HEK293 (cell line): Measurements from ENCODE around the gene ACSM6.
A peak's percentile ranks its signal among the peaks of the same experiment; 100 is the strongest.

Experiments used
- CTCF ChIA-PET: fragments of 350-600 bp; formaldehyde crosslinking; extraction: SDS; loops from one replicate; lab custom pipeline; 2021; ENCODE audit warnings: antibody characterized with exemption; lab: Yijun Ruan, JAX
- POLR2A ChIA-PET: fragments of 300-600 bp; formaldehyde crosslinking; extraction: SDS; loops from one replicate; lab custom pipeline; 2020; ENCODE audit warnings: antibody characterized with exemption, inconsistent platforms; lab: Yijun Ruan, JAX
- H3K27ac ChIP-seq: fragments of 200-500 bp; sonication (Bioruptor generic); 2 replicates; pipeline ENCODE4 v1.5.1; 2014; ENCODE audit warnings: low read depth, low read length, control low read depth, inconsistent platforms; ENCODE audit errors: extremely low read depth
- H3K36me3 ChIP-seq, 2 experiments: fragments of 200-500 bp in 1 of 2; sonication (Bioruptor generic) in 1 of 2; 1 replicate in 1 of 2; 2 replicates in 1 of 2; pipeline ENCODE4 v1.5.1; 2014 to 2017; ENCODE audit warnings: inconsistent platforms in 2 of 2, low read length in 2 of 2; ENCODE audit not compliant: control insufficient read depth in 2 of 2, insufficient read depth in 1 of 2
- H3K4me1 ChIP-seq: fragments of 200-500 bp; sonication (Bioruptor generic); 2 replicates; pipeline ENCODE4 v1.5.1; 2014; ENCODE audit warnings: mild to moderate bottlenecking, low read length, inconsistent platforms; ENCODE audit not compliant: control insufficient read depth, insufficient read depth
- H3K4me3 ChIP-seq: 2 replicates; pipeline ENCODE4 v1.5.1; 2011; ENCODE audit warnings: low read depth, mild to moderate bottlenecking, control low read depth, low read length, moderate library complexity
- H3K9me3 ChIP-seq: fragments of 200-500 bp; sonication (Bioruptor generic); 2 replicates; pipeline ENCODE4 v1.5.1; 2014; ENCODE audit warnings: low read depth, low read length, inconsistent platforms; ENCODE audit not compliant: control insufficient read depth, insufficient read depth
- PRDM1 ChIP-seq: fragments of 450-650 bp; formaldehyde crosslinking; IDR thresholded peaks from 2 replicates; pipeline ENCODE4; 2016; ENCODE audit warnings: missing biosample characterization, missing genetic modification characterization
- PRDM6 ChIP-seq: fragments of 450-650 bp; formaldehyde crosslinking; IDR thresholded peaks from 2 replicates; pipeline ENCODE4 v1.5.1; 2017; ENCODE audit warnings: missing biosample characterization, missing genetic modification characterization
- SCRT2 ChIP-seq: fragments of 450-650 bp; formaldehyde crosslinking; IDR thresholded peaks from 2 replicates; pipeline ENCODE4 v1.5.1; 2016; ENCODE audit warnings: missing biosample characterization, missing genetic modification characterization
- ZBTB20 ChIP-seq: fragments of 450-650 bp; formaldehyde crosslinking; IDR thresholded peaks from 2 replicates; pipeline ENCODE4 v1.5.1; 2016; ENCODE audit warnings: missing biosample characterization, missing genetic modification characterization
- ZBTB7A ChIP-seq: fragments of 450-650 bp; formaldehyde crosslinking; IDR thresholded peaks from 2 replicates; pipeline ENCODE4 v1.5.1; 2016; ENCODE audit warnings: low read depth, missing biosample characterization, missing genetic modification characterization
- ZFP3 ChIP-seq: fragments of 450-650 bp; formaldehyde crosslinking; IDR thresholded peaks from 2 replicates; pipeline ENCODE4 v1.5.1; 2016; ENCODE audit warnings: low read depth, missing biosample characterization, missing genetic modification characterization
- ZIC2 ChIP-seq: fragments of 450-650 bp; formaldehyde crosslinking; IDR thresholded peaks from 2 replicates; pipeline ENCODE4 v1.5.1; 2016; ENCODE audit warnings: missing biosample characterization, missing genetic modification characterization
- ZNF114 ChIP-seq: fragments of 450-650 bp; formaldehyde crosslinking; IDR thresholded peaks from 2 replicates; pipeline ENCODE4 v1.5.0; 2017; ENCODE audit warnings: missing biosample characterization, missing genetic modification characterization
- ZNF16 ChIP-seq: fragments of 450-650 bp; formaldehyde crosslinking; IDR thresholded peaks from 2 replicates; pipeline ENCODE4 v1.5.1; 2016; ENCODE audit warnings: low read depth, missing biosample characterization, missing genetic modification characterization
- ZNF311 ChIP-seq: fragments of 450-650 bp; formaldehyde crosslinking; IDR thresholded peaks from 2 replicates; pipeline ENCODE4 v1.5.1; 2017; ENCODE audit warnings: missing biosample characterization, missing genetic modification characterization, borderline replicate concordance
- ZNF335 ChIP-seq: fragments of 450-650 bp; formaldehyde crosslinking; conservative IDR thresholded peaks from 2 replicates; pipeline ENCODE4 v1.5.1; 2016; ENCODE audit warnings: missing biosample characterization, missing genetic modification characterization
- ZNF362 ChIP-seq: fragments of 450-650 bp; formaldehyde crosslinking; IDR thresholded peaks from 2 replicates; pipeline ENCODE4 v1.5.1; 2016; ENCODE audit warnings: missing biosample characterization, missing genetic modification characterization
- ZNF366 ChIP-seq: fragments of 450-650 bp; formaldehyde crosslinking; conservative IDR thresholded peaks from 2 replicates; pipeline ENCODE4 v1.5.1; 2016; ENCODE audit warnings: missing biosample characterization, missing genetic modification characterization
- ZNF600 ChIP-seq: fragments of 450-650 bp; formaldehyde crosslinking; IDR thresholded peaks from 2 replicates; pipeline ENCODE4 v1.5.1; 2016; ENCODE audit warnings: missing biosample characterization, missing genetic modification characterization
- ZNF777 ChIP-seq: fragments of 450-650 bp; formaldehyde crosslinking; IDR thresholded peaks from 2 replicates; pipeline ENCODE4 v1.5.1; 2017; ENCODE audit warnings: missing biosample characterization, missing genetic modification characterization, borderline replicate concordance
- ZSCAN5A ChIP-seq: fragments of 450-650 bp; formaldehyde crosslinking; IDR thresholded peaks from 2 replicates; pipeline ENCODE4 v1.5.1; 2016; ENCODE audit warnings: missing biosample characterization, missing genetic modification characterization

ACSM6 gene

GRCh38 chr10:95268438-95268837 lies 74.4 kb downstream of the ACSM6 start:
- POLR2A ChIA-PET = no interaction called here
- CTCF ChIA-PET = no interaction called here
- Histone ChIP-seq H3K27ac (no peak overlapping the region), H3K36me3 (peaks cover 10 to 36% of the 10 kb centered on the region in 2 experiments), H3K4me1 (peaks cover 16% of the 10 kb centered on the region), H3K4me3 (no peak overlapping the region), H3K9me3 (no peaks in the 10 kb centered on the region)
- TF ChIP-seq ZNF600 (tag by site-specific recombination) (peak; percentile 86), ZBTB7A (no peak), ZNF311 (tag by site-specific recombination) (no peak), ZNF114 (tag by site-specific recombination) (no peak), PRDM6 (no peak), ZNF16 (no peak), ZSCAN5A (tag by site-specific recombination) (no peak), ZIC2 (peak; percentile 59)

GRCh38 chr10:95273393-95274312 lies 79.6 kb downstream of the ACSM6 start:
- no peaks in the 10 kb centered on the region for H3K9me3 ChIP-seq
- no peak overlapping the region for H3K4me3 ChIP-seq
- TF ChIP-seq ZNF777 (tag by site-specific recombination) (no peak), PRDM1 (0 out of 2 replicates have a peak, but pooled peaks have one; percentile 26), ZBTB20 (tag by site-specific recombination) (no peak), ZNF366 (tag by site-specific recombination) (peak; percentile 54; the same call in 1 of the 2 replicates), ZNF335 (tag by site-specific recombination) (peak; percentile 65), SCRT2 (peak; percentile 89), ZNF600 (tag by site-specific recombination) (peak; percentile 39; the same call in 1 of the 2 replicates), ZNF362 (tag by site-specific recombination) (peak; percentile 54; the same call in 1 of the 2 replicates), ZFP3 (tag by site-specific recombination) (no peak)
- H3K36me3 ChIP-seq = peaks cover 4 to 16% of the 10 kb centered on the region in 2 experiments; a peak in 2 of 3 replicates
- peaks cover 9% of the 10 kb centered on the region; the same call in 1 of the 2 replicates for H3K4me1 ChIP-seq
- ChIA-PET POLR2A (interaction anchor here (0.6 to 1.4 kb wide), 3 partner anchors 9 to 728 kb away, joined by 3 to 4 read pairs (median 4); partner anchors contain the start of gene HELLS), CTCF (interaction anchor here (0.5 to 1.3 kb wide), 5 partner anchors 12 to 89 kb away, joined by 3 to 6 read pairs (median 4); no protein-coding TSS in a partner anchor)
- H3K27ac ChIP-seq = no peak overlapping the region
